Left lung (tissue), 10 donors: ENCODE measurements around the gene LDLRAD1. TPM values are rescaled to one million over a fixed set of nuclear protein-coding genes. Genes with fewer than 3 reads are reported as not detected.

Experiments used
- ATAC-seq: fragments of 200-7000 bp; cut with Tn5 transposase; one replicate; pipeline ENCODE4 v1.9.1; 2020; ENCODE audit warnings: moderate library complexity
- DNase-seq, 4 donors: peaks; one replicate each; pipeline ENCODE4 v3.0.0-alpha.2; 2013 to 2020
- H3K27ac ChIP-seq, 2 donors: fragments of 200-600 bp; sonication (generic) in 1 of 2; one replicate each; pipeline versions ENCODE4 v1.5.0 to v1.8.0; 2020 to 2021
- H3K27me3 ChIP-seq, 2 donors: fragments of 200-600 bp; sonication (generic) in 1 of 2; one replicate each; pipeline versions ENCODE4 v1.5.0 to v1.8.0; 2020 to 2021
- H3K36me3 ChIP-seq, 2 donors: fragments of 200-600 bp; sonication (generic) in 1 of 2; one replicate each; pipeline versions ENCODE4 v1.5.0 to v1.8.0; 2020 to 2021
- H3K4me1 ChIP-seq, 2 donors: fragments of 200-600 bp; one replicate each; pipeline ENCODE4 v1.8.0; 2021
- H3K4me3 ChIP-seq, 2 donors: fragments of 200-600 bp; sonication (generic) in 1 of 2; one replicate each; pipeline versions ENCODE4 v1.5.0 to v1.8.0; 2020 to 2021; ENCODE audit warnings: mild to moderate bottlenecking in 1 of 2
- H3K9me3 ChIP-seq, 2 donors: fragments of 200-600 bp; sonication (generic) in 1 of 2; one replicate each; pipeline versions ENCODE4 v1.5.0 to v1.8.0; 2020 to 2021
- intact Hi-C, 2 donors: fragments of 100-400 bp; cut with DNase I; formaldehyde crosslinking; loops; one replicate each; pipeline versions ENCODE4 v1.11.2 to v1.14.2; 2022
- polyA plus RNA-seq, 6 donors: library from polyadenylated mRNA; unstranded; fragments of 120-200 nt; gene quantifications; one replicate each; pipeline ENCODE4 v1.2.1, GENCODE V29; 2013; ENCODE audit not compliant: insufficient read length in 6 of 6
- total RNA-seq, 2 donors: library from RNA; stranded (reverse); fragmentation: NEBNext Ultra II Directional; extraction: Animal tissue kit (Norgen Biotek cat#: 25700); gene quantifications; one replicate each; pipeline ENCODE4 v1.2.1, GENCODE V29; 2021
- TF ChIP-seq, protein P1 (sequence below), 2 donors: fragments of 200-600 bp; sonication (generic) in 1 of 2; IDR thresholded peaks; one replicate each; pipeline versions ENCODE4 v1.5.0 to v1.8.0; 2021; ENCODE audit warnings: antibody characterized with exemption in 2 of 2
- donor health status: DM: no; HTN: yes; CAD: no.
- donor health status: DM: no; HTN: no; CAD: no.

LDLRAD1 gene
- total and polyA plus RNA-seq, 8 donors = 0.68 to 6.9 (median 3.9) TPM; not detected in 1

DNA sequence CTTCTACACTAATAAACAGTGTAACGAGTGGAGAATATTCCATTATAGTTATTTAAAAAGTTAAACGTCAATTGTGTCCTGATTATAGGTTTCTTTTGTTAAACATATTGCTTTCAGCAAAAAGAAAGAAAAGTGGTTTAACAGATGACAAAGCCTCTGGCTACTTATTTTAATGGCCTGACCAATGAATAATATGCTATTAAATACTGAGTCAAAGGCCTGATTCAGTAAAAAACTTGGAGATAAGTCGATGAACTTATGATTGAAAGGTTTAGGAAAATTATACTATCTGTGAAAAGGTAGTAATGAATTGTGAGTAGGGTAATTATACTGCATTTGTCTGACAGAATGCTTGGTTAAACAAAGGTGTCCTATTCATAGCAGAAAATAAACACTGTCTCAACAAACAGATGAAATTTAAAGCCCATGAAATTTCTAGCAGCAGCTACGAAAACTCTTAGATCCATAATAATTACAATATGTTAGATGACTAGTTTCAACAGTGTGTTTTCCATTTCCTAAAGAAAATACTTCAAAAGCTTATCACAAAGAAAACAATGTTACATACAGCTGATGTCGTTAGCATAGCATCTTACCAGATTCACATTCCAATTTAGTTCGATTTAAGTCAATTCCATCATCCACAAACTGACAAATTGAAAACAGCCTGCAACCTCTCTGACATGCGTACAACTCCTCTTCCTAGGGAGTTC, 28.8 kb upstream of the LDLRAD1 start:
- H3K36me3 ChIP-seq = peaks cover 0 to 22% of the 10 kb centered on the region in 2 donors
- no peaks in the 10 kb centered on the region for H3K27me3 ChIP-seq
- ATAC-seq = no peak
- no peak overlapping the region for H3K4me3 ChIP-seq
- H3K4me1 ChIP-seq = peaks cover 14 to 57% of the 10 kb centered on the region in 2 donors
- intact Hi-C loops = no loop called here
- no peak for DNase-seq
- TF ChIP-seq, protein P1, sequence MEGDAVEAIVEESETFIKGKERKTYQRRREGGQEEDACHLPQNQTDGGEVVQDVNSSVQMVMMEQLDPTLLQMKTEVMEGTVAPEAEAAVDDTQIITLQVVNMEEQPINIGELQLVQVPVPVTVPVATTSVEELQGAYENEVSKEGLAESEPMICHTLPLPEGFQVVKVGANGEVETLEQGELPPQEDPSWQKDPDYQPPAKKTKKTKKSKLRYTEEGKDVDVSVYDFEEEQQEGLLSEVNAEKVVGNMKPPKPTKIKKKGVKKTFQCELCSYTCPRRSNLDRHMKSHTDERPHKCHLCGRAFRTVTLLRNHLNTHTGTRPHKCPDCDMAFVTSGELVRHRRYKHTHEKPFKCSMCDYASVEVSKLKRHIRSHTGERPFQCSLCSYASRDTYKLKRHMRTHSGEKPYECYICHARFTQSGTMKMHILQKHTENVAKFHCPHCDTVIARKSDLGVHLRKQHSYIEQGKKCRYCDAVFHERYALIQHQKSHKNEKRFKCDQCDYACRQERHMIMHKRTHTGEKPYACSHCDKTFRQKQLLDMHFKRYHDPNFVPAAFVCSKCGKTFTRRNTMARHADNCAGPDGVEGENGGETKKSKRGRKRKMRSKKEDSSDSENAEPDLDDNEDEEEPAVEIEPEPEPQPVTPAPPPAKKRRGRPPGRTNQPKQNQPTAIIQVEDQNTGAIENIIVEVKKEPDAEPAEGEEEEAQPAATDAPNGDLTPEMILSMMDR (IDR thresholded peaks at IDR 0.05) = no peak
- no peak overlapping the region for H3K27ac ChIP-seq
- no peaks in the 10 kb centered on the region for H3K9me3 ChIP-seq

DNA sequence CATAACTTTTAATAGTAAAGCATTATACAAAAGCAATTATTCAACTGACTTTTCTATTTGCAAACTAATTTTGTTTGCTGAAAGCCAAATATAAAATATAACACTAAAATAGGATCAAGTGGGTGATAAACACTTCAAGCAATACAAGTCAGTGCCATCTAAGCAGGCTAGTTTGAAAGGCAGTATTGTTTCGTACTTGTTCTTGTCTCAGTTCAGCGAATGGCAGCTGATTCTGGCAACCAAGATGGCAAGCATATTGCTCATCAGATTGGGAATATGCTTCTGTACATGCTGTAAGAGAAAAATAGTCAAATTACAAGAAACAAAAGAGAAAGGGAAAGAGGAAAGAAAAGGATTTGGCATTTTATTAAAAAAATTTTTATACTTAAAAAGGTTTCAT, 27.5 kb upstream of the LDLRAD1 start:
- no peaks in the 10 kb centered on the region for H3K27me3 ChIP-seq
- ATAC-seq = no peak
- intact Hi-C loops = no loop called here
- peaks cover 0 to 35% of the 10 kb centered on the region in 2 donors for H3K36me3 ChIP-seq
- no peak overlapping the region for H3K27ac ChIP-seq
- peaks cover 4 to 44% of the 10 kb centered on the region in 2 donors for H3K4me1 ChIP-seq
- H3K4me3 ChIP-seq = no peak overlapping the region
- H3K9me3 ChIP-seq = no peaks in the 10 kb centered on the region
- no peak for DNase-seq
- TF ChIP-seq, protein P1 (IDR thresholded peaks at IDR 0.05) = no peak

DNA sequence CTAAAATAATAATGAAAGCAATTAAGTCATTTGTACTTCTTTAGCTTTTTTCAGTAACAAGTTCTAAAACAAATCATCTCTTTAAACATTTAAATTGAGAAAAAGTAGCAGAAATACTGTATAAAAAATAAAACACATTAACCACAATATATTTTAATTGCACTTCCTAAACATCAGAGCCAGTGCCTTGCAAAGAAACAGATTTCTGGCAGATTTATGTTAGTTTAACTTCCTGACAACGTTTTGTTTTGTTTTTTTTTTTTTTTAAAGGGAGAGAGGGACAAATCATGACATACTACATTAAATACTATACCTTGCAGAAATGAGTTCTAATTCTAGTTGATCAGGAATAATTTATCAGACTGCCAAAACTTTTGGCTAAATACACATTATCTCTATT, 23.8 kb upstream of the LDLRAD1 start:
- TF ChIP-seq, protein P1 (IDR thresholded peaks at IDR 0.05) = no peak
- Histone ChIP-seq H3K4me1 (peaks cover 0 to 9% of the 10 kb centered on the region in 2 donors), H3K27me3 (no peaks in the 10 kb centered on the region), H3K4me3 (no peak overlapping the region), H3K27ac (no peak overlapping the region), H3K36me3 (peaks cover 0 to 72% of the 10 kb centered on the region in 2 donors), H3K9me3 (no peaks in the 10 kb centered on the region)
- no peak for DNase-seq
- intact Hi-C loops = no loop called here
- no peak for ATAC-seq

DNA sequence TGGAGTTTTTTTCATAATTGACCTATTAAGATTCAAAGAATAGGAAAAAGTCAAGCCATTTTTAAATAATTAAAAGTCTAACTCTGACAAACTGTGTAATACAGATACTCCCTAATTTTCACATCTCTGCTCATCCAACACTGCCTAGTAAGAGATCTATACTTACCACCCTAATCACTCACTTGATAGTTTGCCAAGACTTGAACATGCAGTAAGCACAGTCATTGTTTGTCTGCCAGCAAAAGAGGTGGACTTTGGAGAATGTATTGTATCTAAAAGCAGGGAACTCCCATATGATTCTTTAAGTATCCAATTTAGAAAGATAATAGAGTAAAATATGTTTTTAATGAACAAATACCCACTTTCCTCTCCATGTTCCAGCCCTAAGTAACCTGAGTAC, 19.5 kb upstream of the LDLRAD1 start:
- intact Hi-C loops = no loop called here
- no peaks in the 10 kb centered on the region for H3K4me1 ChIP-seq

More for the DNA sequence above, 19.5 kb upstream of the LDLRAD1 start:
- no peak for DNase-seq
- Histone ChIP-seq H3K27me3 (no peaks in the 10 kb centered on the region), H3K4me3 (no peak overlapping the region), H3K9me3 (no peaks in the 10 kb centered on the region), H3K36me3 (peaks cover 2 to 100% of the 10 kb centered on the region in 2 donors), H3K27ac (no peak overlapping the region)
- TF ChIP-seq, protein P1 (IDR thresholded peaks at IDR 0.05) = no peak
- ATAC-seq = no peak
